WTC11 (cell line): Measurements from ENCODE around the gene KLHL29.

Source experiments
- CBFB ChIP-seq: sonication (generic); formaldehyde crosslinking; IDR thresholded peaks from 2 replicates; pipeline ENCODE4 v1.8.1; 2022; ENCODE audit warnings: mild to moderate bottlenecking, low read depth, missing genetic modification reagents
- CTCF ChIP-seq: fragments of 200-600 bp; IDR thresholded peaks from 2 replicates; pipeline ENCODE4 v1.8.0; 2022; ENCODE audit warnings: antibody characterized with exemption
- ERG ChIP-seq: fragments of 250-450 bp; sonication (Bioruptor Pico); IDR thresholded peaks from 2 replicates; pipeline ENCODE4 v1.8.0; 2021; ENCODE audit warnings: mild to moderate bottlenecking
- TEAD1 ChIP-seq: sonication (generic); formaldehyde crosslinking; IDR thresholded peaks from 2 replicates; pipeline ENCODE4 v1.8.0; 2022; ENCODE audit warnings: mild to moderate bottlenecking, missing genetic modification reagents
- USF2 ChIP-seq: sonication (generic); formaldehyde crosslinking; IDR thresholded peaks from 2 replicates; pipeline ENCODE4 v1.8.1; 2023; ENCODE audit warnings: mild to moderate bottlenecking, missing genetic modification reagents, moderate library complexity
- TF ChIP-seq, protein P1 (sequence below): sonication (generic); formaldehyde crosslinking; IDR thresholded peaks from 2 replicates; pipeline ENCODE4 v1.8.1; 2023; ENCODE audit warnings: mild to moderate bottlenecking, missing genetic modification reagents, moderate library complexity
- TF ChIP-seq, protein P2 (sequence below): sonication (generic); formaldehyde crosslinking; IDR thresholded peaks from 2 replicates; pipeline ENCODE4 v1.8.0; 2022; ENCODE audit warnings: mild to moderate bottlenecking, missing genetic modification reagents

DNA sequence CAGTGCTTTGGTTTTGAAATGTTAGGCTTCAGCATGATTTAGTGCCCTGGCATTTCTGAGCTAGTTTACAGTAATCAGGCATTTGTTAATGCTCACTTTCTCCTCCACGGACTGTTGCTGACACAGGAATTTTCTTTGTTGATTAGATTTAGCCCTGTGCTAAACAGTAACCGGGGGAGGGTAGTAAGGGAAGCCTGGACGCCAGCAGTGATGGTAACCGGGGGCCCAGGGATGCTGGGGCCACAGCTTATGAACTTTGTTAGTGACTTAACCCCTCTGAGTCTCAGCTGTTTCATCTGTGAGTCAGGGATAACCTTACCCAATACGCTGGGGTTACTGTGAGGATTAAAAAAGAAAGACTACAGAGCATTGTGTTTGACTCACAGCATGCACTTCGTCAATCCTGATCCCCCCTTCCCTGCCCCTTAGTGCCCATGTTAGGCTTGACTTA, 33.5 kb downstream of the KLHL29 start:
- TF ChIP-seq CTCF (no peak), TEAD1 (no peak), USF2 (CRISPR knock-in tag) (no peak), CBFB (no peak), ERG (CRISPR knock-in tag) (no peak)
- TF ChIP-seq, protein P1, sequence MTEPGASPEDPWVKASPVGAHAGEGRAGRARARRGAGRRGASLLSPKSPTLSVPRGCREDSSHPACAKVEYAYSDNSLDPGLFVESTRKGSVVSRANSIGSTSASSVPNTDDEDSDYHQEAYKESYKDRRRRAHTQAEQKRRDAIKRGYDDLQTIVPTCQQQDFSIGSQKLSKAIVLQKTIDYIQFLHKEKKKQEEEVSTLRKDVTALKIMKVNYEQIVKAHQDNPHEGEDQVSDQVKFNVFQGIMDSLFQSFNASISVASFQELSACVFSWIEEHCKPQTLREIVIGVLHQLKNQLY (CRISPR knock-in tag): no peak
- TF ChIP-seq, protein P2, sequence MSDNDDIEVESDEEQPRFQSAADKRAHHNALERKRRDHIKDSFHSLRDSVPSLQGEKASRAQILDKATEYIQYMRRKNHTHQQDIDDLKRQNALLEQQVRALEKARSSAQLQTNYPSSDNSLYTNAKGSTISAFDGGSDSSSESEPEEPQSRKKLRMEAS (CRISPR knock-in tag): no peak
